BJ (cell line): ENCODE measurements around the gene PLA2G2C. TPM values are rescaled to one million over a fixed set of nuclear protein-coding genes. Genes with fewer than 3 reads are reported as not detected.

ENCODE experiments used
- CTCF ChIA-PET: fragments of 350-600 bp; formaldehyde crosslinking; extraction: SDS; loops from one replicate; lab custom pipeline; 2021; ENCODE audit warnings: antibody characterized with exemption, inconsistent platforms; lab: Yijun Ruan, JAX
- POLR2A ChIA-PET: fragments of 300-600 bp; sonication (Branson Sonifier 250); formaldehyde crosslinking; extraction: SDS; loops from one replicate; lab custom pipeline; 2021; ENCODE audit warnings: antibody characterized with exemption; lab: Charles Lee
- DNase-seq: peaks from one replicate; pipeline ENCODE4 v3.0.0-alpha.2; 2011; ENCODE audit warnings: low read depth
- H3K27me3 ChIP-seq: 2 replicates; pipeline ENCODE4 v1.6.0; 2011; ENCODE audit warnings: low read length; ENCODE audit not compliant: control insufficient read depth, insufficient read depth
- H3K36me3 ChIP-seq: 2 replicates; pipeline ENCODE4 v1.5.1; 2011; ENCODE audit warnings: low read length; ENCODE audit not compliant: control insufficient read depth, insufficient read depth
- H3K4me3 ChIP-seq: 2 replicates; pipeline ENCODE4 v1.5.1; 2011; ENCODE audit warnings: low read depth, mild to moderate bottlenecking, control low read depth, low read length
- polyA plus RNA-seq: library from polyadenylated mRNA; depleted of rRNA; stranded (reverse); fragments of >200 nt; gene quantifications from 2 replicates; pipeline ENCODE4 v1.2.3, GENCODE V29; 2011
- TF ChIP-seq, protein P1 (sequence below): IDR thresholded peaks from 2 replicates; pipeline ENCODE4 v1.5.1; 2011; ENCODE audit warnings: low read depth, mild to moderate bottlenecking, control low read depth, inconsistent platforms, low read length, moderate library complexity; ENCODE audit not compliant: insufficient read depth

PLA2G2C gene
- polyA plus RNA-seq, 1 experiment, result not detected

DNA sequence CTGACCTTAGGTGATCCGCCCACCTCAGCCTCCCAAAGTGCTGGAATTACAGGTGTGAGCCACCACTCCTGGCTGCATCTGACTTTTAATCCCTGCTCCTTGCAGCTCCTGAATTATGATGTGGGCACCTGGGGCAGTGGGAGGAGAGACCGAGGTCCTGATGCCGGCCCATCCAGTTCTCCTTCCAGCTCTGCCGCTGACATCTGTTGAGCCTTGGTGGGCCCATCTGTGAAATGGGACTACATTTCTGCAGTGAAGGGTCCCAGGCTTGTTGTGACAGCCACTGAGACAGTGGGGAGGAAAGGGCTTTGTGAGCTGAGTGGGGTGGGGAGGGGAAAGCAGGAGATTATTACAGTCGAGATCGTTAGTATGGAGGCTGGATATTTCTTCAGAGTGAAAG lies 35.3 kb downstream of the PLA2G2C start:
- Histone ChIP-seq H3K27me3 (no peaks in the 10 kb centered on the region; the same call in 1 of the 2 replicates), H3K4me3 (no peak overlapping the region), H3K36me3 (no peaks in the 10 kb centered on the region)
- DNase-seq, result no peak
- ChIA-PET POLR2A (no interaction called here), CTCF (interaction anchor here (1.2 to 5.2 kb wide), 11 partner anchors 9 to 175 kb away, joined by 3 to 62 read pairs (median 8); no protein-coding TSS in a partner anchor)
- TF ChIP-seq, protein P1, sequence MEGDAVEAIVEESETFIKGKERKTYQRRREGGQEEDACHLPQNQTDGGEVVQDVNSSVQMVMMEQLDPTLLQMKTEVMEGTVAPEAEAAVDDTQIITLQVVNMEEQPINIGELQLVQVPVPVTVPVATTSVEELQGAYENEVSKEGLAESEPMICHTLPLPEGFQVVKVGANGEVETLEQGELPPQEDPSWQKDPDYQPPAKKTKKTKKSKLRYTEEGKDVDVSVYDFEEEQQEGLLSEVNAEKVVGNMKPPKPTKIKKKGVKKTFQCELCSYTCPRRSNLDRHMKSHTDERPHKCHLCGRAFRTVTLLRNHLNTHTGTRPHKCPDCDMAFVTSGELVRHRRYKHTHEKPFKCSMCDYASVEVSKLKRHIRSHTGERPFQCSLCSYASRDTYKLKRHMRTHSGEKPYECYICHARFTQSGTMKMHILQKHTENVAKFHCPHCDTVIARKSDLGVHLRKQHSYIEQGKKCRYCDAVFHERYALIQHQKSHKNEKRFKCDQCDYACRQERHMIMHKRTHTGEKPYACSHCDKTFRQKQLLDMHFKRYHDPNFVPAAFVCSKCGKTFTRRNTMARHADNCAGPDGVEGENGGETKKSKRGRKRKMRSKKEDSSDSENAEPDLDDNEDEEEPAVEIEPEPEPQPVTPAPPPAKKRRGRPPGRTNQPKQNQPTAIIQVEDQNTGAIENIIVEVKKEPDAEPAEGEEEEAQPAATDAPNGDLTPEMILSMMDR, result no peak

DNA sequence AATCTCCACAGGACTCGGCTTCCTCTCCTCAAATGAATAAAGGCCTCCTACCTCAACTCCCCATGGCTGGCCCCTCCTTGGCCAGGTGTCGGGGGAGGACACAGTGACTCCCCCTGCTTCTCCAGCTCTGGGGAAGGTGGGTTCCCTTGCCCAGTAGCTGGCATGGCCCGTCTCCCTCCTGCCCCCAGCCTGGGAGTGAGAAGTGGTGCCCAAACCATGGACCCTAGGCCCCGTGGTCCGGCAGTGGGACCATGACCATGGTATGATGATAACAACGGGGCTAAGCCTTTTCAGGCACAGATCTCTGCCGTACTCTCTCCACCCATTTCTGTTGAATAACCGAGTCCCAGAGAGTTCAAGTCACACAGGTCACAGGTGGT lies 36.0 kb downstream of the PLA2G2C start:
- Histone ChIP-seq H3K4me3 (no peak overlapping the region), H3K27me3 (no peaks in the 10 kb centered on the region; the same call in 1 of the 2 replicates), H3K36me3 (no peaks in the 10 kb centered on the region)
- no peak for DNase-seq
- ChIA-PET CTCF (interaction anchor here (0.6 to 5.2 kb wide), 3 partner anchors 29 to 174 kb away, joined by 3 to 62 read pairs (median 4); no protein-coding TSS in a partner anchor), POLR2A (no interaction called here)
- TF ChIP-seq, protein P1, result no peak

GRCh38 chr1:20149601-20150325 lies 36.6 kb downstream of the PLA2G2C start:
- TF ChIP-seq, protein P1, result no peak
- no peak for DNase-seq
- CTCF ChIA-PET, result interaction anchor here (0.6 to 1.2 kb wide), 2 partner anchors 29 to 48 kb away, joined by 3 to 4 read pairs; no protein-coding TSS in a partner anchor
- Histone ChIP-seq H3K27me3 (no peaks in the 10 kb centered on the region; the same call in 1 of the 2 replicates), H3K4me3 (no peak overlapping the region), H3K36me3 (no peaks in the 10 kb centered on the region)
- POLR2A ChIA-PET, result no interaction called here

- no peaks in the 10 kb centered on the region for H3K36me3 ChIP-seq
- peaks cover under 1% of the 10 kb centered on the region; the same call in 1 of the 2 replicates for H3K27me3 ChIP-seq
- H3K4me3 ChIP-seq, result no peak overlapping the region
- ChIA-PET POLR2A (no interaction called here), CTCF (no interaction called here)
- no peak for DNase-seq
- TF ChIP-seq, protein P1, result no peak
Observed at GRCh38 chr1:20148571-20149500, 37.5 kb downstream of the PLA2G2C start.
